Measurements from ENCODE around the gene SCRT2. TPM values are rescaled to one million over a fixed set of nuclear protein-coding genes. Genes with fewer than 3 reads are reported as not detected.

Gene SCRT2
- total and polyA plus RNA-seq, 9 of the 15 experiments (the other 6 are each of a cell fraction or from before 2014, with no cell fraction given), result 0.04 to 0.75 (median 0.13) TPM; not detected in 2

DNA sequence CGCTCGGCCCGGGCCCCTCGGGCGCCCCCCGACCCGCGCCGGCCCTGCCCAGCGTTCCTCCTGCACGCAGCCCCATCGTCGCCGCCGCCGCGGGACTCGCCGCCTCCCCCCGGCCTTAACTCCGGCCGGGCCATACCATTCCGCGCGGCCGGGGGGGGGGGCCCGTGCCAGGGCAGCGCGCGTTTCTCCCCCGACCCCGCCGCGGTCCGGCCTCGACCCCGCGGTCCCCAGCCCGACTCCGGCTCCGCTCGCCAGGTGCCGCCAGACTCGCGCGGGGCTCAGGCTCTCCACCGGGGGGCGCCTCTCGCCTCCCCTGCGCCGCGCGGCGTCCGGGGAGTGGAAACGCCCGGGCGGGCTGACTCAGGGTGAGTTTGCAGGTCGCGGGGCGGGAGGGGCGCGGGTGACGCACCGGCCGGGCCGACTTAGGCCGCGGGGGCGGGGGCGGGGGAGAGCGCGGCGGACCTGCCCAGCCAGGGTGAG lies 22.5 kb downstream of the SCRT2 start, which contains the start of gene SRXN1 (continued):
- TF ChIP-seq MYC (IDR thresholded peaks at IDR 0.05; ENCODE audit: low read depth, low read length), result peak; percentile 39; the same call in 1 of the 2 replicates
- TF ChIP-seq MYC (CRISPR knock-in tag; IDR thresholded peaks at IDR 0.05; ENCODE audit: borderline replicate concordance, low read depth), result no peak
- TF ChIP-seq ZBED1 (IDR thresholded peaks at IDR 0.05), result 0 out of 2 replicates have a peak, but pooled peaks have one; percentile 27
- TF ChIP-seq SUPT5H (IDR thresholded peaks at IDR 0.05), result no peak
- no peak for TF ChIP-seq EZH2 (IDR thresholded peaks at IDR 0.05; ENCODE audit: borderline replicate concordance, low read depth, low read length)
- TF ChIP-seq KAT2B (IDR thresholded peaks at IDR 0.05; ENCODE audit: low read depth, low read length), result peak; percentile 94
- TF ChIP-seq CXXC5 (CRISPR knock-in tag; IDR thresholded peaks at IDR 0.05), result peak; percentile 82
- TF ChIP-seq ZNF436 (CRISPR knock-in tag; IDR thresholded peaks at IDR 0.05), result no peak

GRCh38 chr20:652615-653109 lies 22.9 kb downstream of the SCRT2 start:
- no TSS peak for BruUV-seq (replicated peaks)
- TF ChIP-seq KAT7 (CRISPR knock-in tag; IDR thresholded peaks at IDR 0.05; ENCODE audit: borderline replicate concordance) (peak; percentile 8; the same call in 1 of the 2 replicates), EP400 (IDR thresholded peaks at IDR 0.05) (peak; percentile 12; the same call in 1 of the 2 replicates), POLR2A (conservative IDR thresholded peaks at IDR 0.05) (peak; percentile 20; the same call in 1 of the 2 replicates), CBX1 (IDR thresholded peaks at IDR 0.05; ENCODE audit: low read depth) (peak; percentile 74), KDM1A (IDR thresholded peaks at IDR 0.05) (peak; percentile 78 to 91; a peak in 3 of 4 replicates), MYC (IDR thresholded peaks at IDR 0.05; ENCODE audit: low read depth, low read length) (no peak), MYC (CRISPR knock-in tag; IDR thresholded peaks at IDR 0.05; ENCODE audit: borderline replicate concordance, low read depth) (0 out of 2 replicates have a peak, but pooled peaks have one; percentile 43), HMGN3 (IDR thresholded peaks at IDR 0.05; ENCODE audit: borderline replicate concordance, extremely low read depth, insufficient read length, low read depth, low read length) (peak; percentile 7), ZMIZ1 (IDR thresholded peaks at IDR 0.05; ENCODE audit: low read depth in 2 of 2, low read length in 2 of 2) (no peak)
- TF ChIP-seq, protein P1, sequence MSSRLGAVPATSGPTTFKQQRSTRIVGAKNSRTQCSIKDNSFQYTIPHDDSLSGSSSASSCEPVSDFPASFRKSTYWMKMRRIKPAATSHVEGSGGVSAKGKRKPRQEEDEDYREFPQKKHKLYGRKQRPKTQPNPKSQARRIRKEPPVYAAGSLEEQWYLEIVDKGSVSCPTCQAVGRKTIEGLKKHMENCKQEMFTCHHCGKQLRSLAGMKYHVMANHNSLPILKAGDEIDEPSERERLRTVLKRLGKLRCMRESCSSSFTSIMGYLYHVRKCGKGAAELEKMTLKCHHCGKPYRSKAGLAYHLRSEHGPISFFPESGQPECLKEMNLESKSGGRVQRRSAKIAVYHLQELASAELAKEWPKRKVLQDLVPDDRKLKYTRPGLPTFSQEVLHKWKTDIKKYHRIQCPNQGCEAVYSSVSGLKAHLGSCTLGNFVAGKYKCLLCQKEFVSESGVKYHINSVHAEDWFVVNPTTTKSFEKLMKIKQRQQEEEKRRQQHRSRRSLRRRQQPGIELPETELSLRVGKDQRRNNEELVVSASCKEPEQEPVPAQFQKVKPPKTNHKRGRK (tag; IDR thresholded peaks at IDR 0.05), result no peak

More at GRCh38 chr20:652615-653109, 22.9 kb downstream of the SCRT2 start:
- in situ Hi-C loops (cut with MboI), result loop anchor here (5.0 kb wide), 1 partner anchor 75 kb away; no protein-coding TSS in a partner anchor
- DNase-seq (ENCODE audit: extremely low read depth in 1 of 4, low spot score in 3 of 4), result peak in 1 of 4 experiments; percentile 43
- ATAC-seq, result peak; percentile 2; the same call in 2 of the 3 replicates
- H3K4me1 ChIP-seq (replicated peaks in 1 of 2; ENCODE audit: control insufficient read depth in 2 of 2, insufficient read depth in 2 of 2, low read length in 2 of 2), result peaks cover 39 to 46% of the 10 kb centered on the region in 2 experiments
- WGBS (ENCODE audit: insufficient coverage, low coverage, missing lambda C conversion rate), result 1% methylated on average over 8 of the region's 36 CpGs
- no peaks in the 10 kb centered on the region for H3K27me3 ChIP-seq (ENCODE audit: control insufficient read depth in 2 of 2, insufficient read depth in 2 of 2, low read length in 2 of 2)
- FAIRE-seq, result no peak
- peak overlapping the region; percentile 71 for H2AFZ ChIP-seq (ENCODE audit: low read depth, low read length)
- H4K20me1 ChIP-seq (replicated peaks; ENCODE audit: control insufficient read depth, insufficient read depth, low read length), result no peaks in the 10 kb centered on the region
- H3K27ac ChIP-seq (ENCODE audit: extremely low read depth, low read depth, low read length), result peak overlapping the region; percentile 98
- H3K9ac ChIP-seq (ENCODE audit: insufficient read depth in 1 of 2, low read depth in 2 of 2, low read length in 2 of 2), result peak overlapping the region; percentile 97
- H3K79me2 ChIP-seq (ENCODE audit: control insufficient read depth, insufficient read depth, low read length), result peaks cover 46% of the 10 kb centered on the region
- POLR2A ChIA-PET, result interaction anchor here (0.6 to 1.1 kb wide), 2 partner anchors 12 to 191 kb away, joined by 4 read pairs; partner anchors contain the start of gene TBC1D20
- CTCF ChIA-PET (ENCODE audit: low intra/inter-chr PET ratio), result interaction anchor here (3.2 kb wide), 1 partner anchor 76 kb away, joined by 22 read pairs; no protein-coding TSS in a partner anchor
- H3K4me3 ChIP-seq, result peak overlapping the region; percentile 70
- no peaks in the 10 kb centered on the region for H3K9me3 ChIP-seq (replicated peaks; ENCODE audit: control insufficient read depth, insufficient read depth, low read depth, low read length)
- intact Hi-C loops (cut with micrococcal nuclease), result loop anchor here (2.0 kb wide), 1 partner anchor 76 kb away; no protein-coding TSS in a partner anchor
- H3K4me2 ChIP-seq (ENCODE audit: insufficient read depth, low read length), result peak overlapping the region; percentile 96
- peaks cover 34% of the 10 kb centered on the region for H3K36me3 ChIP-seq (ENCODE audit: control insufficient read depth, insufficient read depth, low read length)
- H3K9me1 ChIP-seq (ENCODE audit: control insufficient read depth, insufficient read depth, low read length), result no peaks in the 10 kb centered on the region

All from K562 (cell line).